IMR-90 (cell line): ENCODE results near the gene ANO9. TPM values are rescaled to one million over a fixed set of nuclear protein-coding genes. Genes with fewer than 3 reads are reported as not detected.

Experiments used
- ATAC-seq: fragments of 200-7000 bp; cut with Tn5 transposase; 2 replicates; pipeline ENCODE4 v1.9.1; 2020; ENCODE audit warnings: low read depth, mild to moderate bottlenecking, moderate library complexity
- BruUV-seq: library from RNA; stranded (reverse); fragments of 400-500 nt; replicated peaks from 2 replicates; lab custom pipeline; 2021; lab: Mats Ljungman, UMichigan
- CTCF ChIA-PET: fragments of 300-600 bp; formaldehyde crosslinking; extraction: SDS; loops from one replicate; lab custom pipeline; 2021; ENCODE audit warnings: antibody characterized with exemption; lab: Yijun Ruan, JAX
- POLR2A ChIA-PET: fragments of 300-600 bp; sonication (Branson Sonifier 250); formaldehyde crosslinking; loops from one replicate; lab custom pipeline; 2022; ENCODE audit warnings: antibody characterized with exemption; ENCODE audit not compliant: unreplicated experiment; lab: Charles Lee
- DNase-seq: peaks from one replicate; pipeline ENCODE4 v3.0.0; 2013
- H2AFZ ChIP-seq: replicated peaks from 2 replicates; pipeline ENCODE3; 2013; ENCODE audit warnings: low read length, mild to moderate bottlenecking; ENCODE audit not compliant: poor library complexity
- H2AK5ac ChIP-seq: 2 replicates; pipeline ENCODE4 v1.6.1; 2013; ENCODE audit warnings: low read depth, low read length, inconsistent platforms
- H2AK9ac ChIP-seq: replicated peaks from 2 replicates; pipeline ENCODE3; 2013; ENCODE audit warnings: mild to moderate bottlenecking, low read depth, low read length, moderate library complexity; ENCODE audit not compliant: poor library complexity
- H2BK120ac ChIP-seq: 2 replicates; pipeline ENCODE4 v1.6.1; 2013; ENCODE audit warnings: low read depth, low read length, inconsistent platforms
- H2BK15ac ChIP-seq: 3 replicates; pipeline ENCODE4 v1.6.1; 2013; ENCODE audit warnings: low read depth, low read length, inconsistent platforms
- H2BK20ac ChIP-seq: 2 replicates; pipeline ENCODE4 v1.6.1; 2013; ENCODE audit warnings: low read depth, mild to moderate bottlenecking, inconsistent platforms, low read length, moderate library complexity
- H2BK5ac ChIP-seq: 2 replicates; pipeline ENCODE4 v1.6.1; 2013; ENCODE audit warnings: mild to moderate bottlenecking, low read depth, low read length, inconsistent platforms; ENCODE audit not compliant: poor library complexity, severe bottlenecking
- H3K14ac ChIP-seq: replicated peaks from 2 replicates; pipeline ENCODE4 v1.6.1; 2013; ENCODE audit warnings: low read depth, low read length, inconsistent platforms
- H3K18ac ChIP-seq: 2 replicates; pipeline ENCODE4 v1.6.1; 2013; ENCODE audit warnings: low read depth, low read length, control low read depth
- H3K23ac ChIP-seq: 2 replicates; pipeline ENCODE4 v1.6.1; 2013; ENCODE audit warnings: low read depth, low read length, inconsistent platforms
- H3K27ac ChIP-seq: 2 replicates; pipeline ENCODE4 v1.5.1; 2013; ENCODE audit warnings: mild to moderate bottlenecking, control low read depth, low read length; ENCODE audit not compliant: insufficient read depth
- H3K27me3 ChIP-seq: 2 replicates; pipeline ENCODE4 v1.6.1; 2013; ENCODE audit warnings: low read length; ENCODE audit not compliant: control insufficient read depth, insufficient read depth
- H3K36me3 ChIP-seq: 2 replicates; pipeline ENCODE4 v1.6.1; 2013; ENCODE audit warnings: low read length, mixed read lengths; ENCODE audit not compliant: control insufficient read depth, insufficient read depth
- H3K4ac ChIP-seq: 2 replicates; pipeline ENCODE4 v1.6.1; 2013; ENCODE audit warnings: low read depth, low read length, inconsistent platforms
- H3K4me1 ChIP-seq: 2 replicates; pipeline ENCODE4 v1.6.1; 2013; ENCODE audit warnings: low read length, mixed read lengths; ENCODE audit not compliant: control insufficient read depth, insufficient read depth
- H3K4me2 ChIP-seq: 2 replicates; pipeline ENCODE4 v1.6.1; 2013; ENCODE audit warnings: low read depth, mild to moderate bottlenecking, control low read depth, low read length, moderate library complexity
- H3K4me3 ChIP-seq: 2 replicates; pipeline ENCODE4 v1.5.1; 2013; ENCODE audit warnings: low read depth, mild to moderate bottlenecking, control low read depth, low read length, moderate library complexity; ENCODE audit not compliant: insufficient read depth
- H3K56ac ChIP-seq: 2 replicates; pipeline ENCODE4 v1.6.1; 2013; ENCODE audit warnings: low read length, inconsistent platforms; ENCODE audit not compliant: insufficient read depth; ENCODE audit errors: extremely low read depth
- H3K79me1 ChIP-seq, 2 experiments: 2 replicates each; pipeline ENCODE4 v1.6.1; 2013; ENCODE audit warnings: low read length in 2 of 2, inconsistent platforms in 1 of 2, low read depth in 1 of 2
- H3K9ac ChIP-seq: 2 replicates; pipeline ENCODE4 v1.6.1; 2013; ENCODE audit warnings: low read depth, low read length, control low read depth
- H3K9me1 ChIP-seq: 2 replicates; pipeline ENCODE4 v1.6.1; 2013; ENCODE audit warnings: low read length, inconsistent platforms; ENCODE audit not compliant: insufficient read depth
- H3K9me3 ChIP-seq: 2 replicates; pipeline ENCODE4 v1.6.1; 2013; ENCODE audit warnings: low read length; ENCODE audit not compliant: control insufficient read depth, insufficient read depth
- H4K20me1 ChIP-seq: 2 replicates; pipeline ENCODE4 v1.6.1; 2013; ENCODE audit warnings: low read length, inconsistent platforms; ENCODE audit not compliant: insufficient read depth
- H4K5ac ChIP-seq: 2 replicates; pipeline ENCODE4 v1.6.1; 2013; ENCODE audit warnings: mild to moderate bottlenecking, low read depth, low read length, control low read depth
- H4K8ac ChIP-seq, 2 experiments: 2 replicates each; pipeline ENCODE4 v1.6.1; 2013; ENCODE audit warnings: low read depth in 2 of 2, low read length in 2 of 2, control low read depth in 1 of 2, inconsistent platforms in 1 of 2
- H4K91ac ChIP-seq: 2 replicates; pipeline ENCODE4 v1.6.1; 2013; ENCODE audit warnings: low read depth, low read length, inconsistent platforms; ENCODE audit not compliant: insufficient read depth
- BHLHE40 ChIP-seq: fragments of 150-350 bp; IDR thresholded peaks from 2 replicates; pipeline ENCODE4 v1.6.1; 2016; ENCODE audit warnings: mild to moderate bottlenecking, low read depth, low read length
- CEBPB ChIP-seq: IDR thresholded peaks from 2 replicates; pipeline ENCODE4 v1.6.1; 2012; ENCODE audit warnings: low read depth, low read length, improper control_type of control experiment
- CHD1 ChIP-seq: IDR thresholded peaks from 2 replicates; pipeline ENCODE4 v1.6.1; 2012; ENCODE audit warnings: low read depth, low read length, improper control_type of control experiment
- CTCF ChIP-seq: conservative IDR thresholded peaks from 2 replicates; pipeline ENCODE4 v1.5.1; 2012; ENCODE audit warnings: mild to moderate bottlenecking, low read depth, low read length, improper control_type of control experiment
- ELK1 ChIP-seq: fragments of 150-350 bp; IDR thresholded peaks from 2 replicates; pipeline ENCODE4 v1.6.1; 2016; ENCODE audit warnings: low read depth, mild to moderate bottlenecking, low read length, moderate library complexity, borderline replicate concordance
- FOS ChIP-seq: fragments of 150-350 bp; IDR thresholded peaks from 2 replicates; pipeline ENCODE4 v1.6.1; 2016; ENCODE audit warnings: low read depth, low read length
- MAFK ChIP-seq: IDR thresholded peaks from 2 replicates; pipeline ENCODE4 v1.6.1; 2012; ENCODE audit warnings: low read depth, low read length, improper control_type of control experiment
- MAZ ChIP-seq: IDR thresholded peaks from 2 replicates; pipeline ENCODE4 v1.6.1; 2012; ENCODE audit warnings: low read depth, mild to moderate bottlenecking, low read length, improper control_type of control experiment, moderate library complexity, borderline replicate concordance
- MXI1 ChIP-seq: IDR thresholded peaks from 2 replicates; pipeline ENCODE4 v1.6.1; 2012; ENCODE audit warnings: low read depth, mild to moderate bottlenecking, low read length, moderate library complexity, borderline replicate concordance
- NFE2L2 ChIP-seq: fragments of 150-350 bp; IDR thresholded peaks from 2 replicates; pipeline ENCODE4 v1.6.1; 2016; ENCODE audit warnings: low read depth, mild to moderate bottlenecking, low read length
- POLR2A ChIP-seq: IDR thresholded peaks from 2 replicates; pipeline ENCODE4 v1.6.1; 2012; ENCODE audit warnings: mild to moderate bottlenecking, low read depth, low read length
- RAD21 ChIP-seq: IDR thresholded peaks from 2 replicates; pipeline ENCODE4 v1.6.1; 2012; ENCODE audit warnings: low read length, improper control_type of control experiment
- RCOR1 ChIP-seq: IDR thresholded peaks from 2 replicates; pipeline ENCODE4 v1.6.1; 2012; ENCODE audit warnings: mild to moderate bottlenecking, low read length, improper control_type of control experiment; ENCODE audit not compliant: insufficient replicate concordance
- RFX5 ChIP-seq: IDR thresholded peaks from 2 replicates; pipeline ENCODE4 v1.8.0; 2012; ENCODE audit warnings: low read depth, mild to moderate bottlenecking, low read length, moderate library complexity
- SMC3 ChIP-seq: fragments of 150-350 bp; IDR thresholded peaks from 2 replicates; pipeline ENCODE4 v1.6.1; 2016; ENCODE audit warnings: low read depth, mild to moderate bottlenecking, antibody characterized with exemption, low read length, moderate library complexity
- USF2 ChIP-seq: fragments of 150-350 bp; IDR thresholded peaks from 2 replicates; pipeline ENCODE4 v1.6.1; 2017; ENCODE audit warnings: mild to moderate bottlenecking, antibody characterized with exemption, low read length, low read depth
- WGBS, 2 experiments: methylation state at CpG; one replicate each; pipeline versions ENCODE4 v1.1.5 to v1.1.7; 2013; ENCODE audit warnings: missing lambda C conversion rate in 2 of 2; ENCODE audit not compliant: insufficient read length in 1 of 2; ENCODE audit errors: extremely low coverage in 2 of 2; 5-methylcytosine and 5-hydroxymethylcytosine counted together
- dilution Hi-C: fragments of 300-500 bp; cut with HindIII; formaldehyde crosslinking; loops from one replicate; pipeline ENCODE4 v1.14.3; 2018; ENCODE audit warnings: low sequenced_read_pairs; ENCODE audit not compliant: unreplicated experiment
- in situ Hi-C: fragments of 300-500 bp; cut with MboI; formaldehyde crosslinking; loops from 3 replicates; pipeline ENCODE4 v1.14.3; 2019; ENCODE audit warnings: low sequenced_read_pairs, inconsistent platforms, mixed read lengths
- intact Hi-C: fragments of 100-400 bp; cut with micrococcal nuclease; formaldehyde crosslinking; loops from 2 replicates; pipeline ENCODE4 v1.10.0; 2022
- polyA plus RNA-seq, 3 experiments: library from polyadenylated mRNA; depleted of rRNA; stranded (reverse); fragments of >200 nt; gene quantifications; 2 replicates each; pipeline ENCODE4 v1.2.3, GENCODE V29; 2012; ENCODE audit warnings: low replicate concordance in 1 of 3
- total RNA-seq: library from RNA; depleted of rRNA; stranded (reverse); fragments of >200 nt; gene quantifications from 2 replicates; pipeline ENCODE4 v1.2.3, GENCODE V29; 2012

The ANO9 gene
- total and polyA plus RNA-seq, 2 of the 4 experiments (the other 2 are of a cell fraction) = not detected

- intact Hi-C loops (no loop called here), dilution Hi-C loops (no loop called here), in situ Hi-C loops (no loop called here)
- Histone ChIP-seq H3K56ac (no peak overlapping the region), H2BK15ac (no peak overlapping the region), H2BK120ac (no peak overlapping the region), H2AK9ac (no peak overlapping the region), H3K27me3 (no peaks in the 10 kb centered on the region), H4K91ac (no peak overlapping the region), H3K79me1 (peaks cover 10 to 27% of the 10 kb centered on the region in 2 experiments; a peak in 3 of 4 replicates), H2AK5ac (no peak overlapping the region), H3K4me2 (no peak overlapping the region), H3K18ac (no peak overlapping the region), H3K9me3 (no peaks in the 10 kb centered on the region), H4K20me1 (peaks cover 4% of the 10 kb centered on the region; the same call in 1 of the 2 replicates), H3K14ac (no peak overlapping the region), H3K36me3 (peaks cover 20% of the 10 kb centered on the region), H3K4ac (no peak overlapping the region), H2BK5ac (no peak overlapping the region), H3K9ac (no peak overlapping the region), H4K5ac (no peak overlapping the region), H3K9me1 (no peaks in the 10 kb centered on the region), H3K23ac (no peak overlapping the region), H3K4me3 (no peak overlapping the region), H2AFZ (no peak overlapping the region), H3K4me1 (no peaks in the 10 kb centered on the region), H2BK20ac (no peak overlapping the region), H4K8ac (no peak overlapping the region), H3K27ac (no peak overlapping the region)
- BruUV-seq = no TSS peak
- no peak for DNase-seq
- TF ChIP-seq ELK1 (no peak), NFE2L2 (no peak), FOS (no peak), POLR2A (no peak), RFX5 (no peak), RCOR1 (no peak), MAZ (no peak), CHD1 (no peak), CTCF (no peak), MXI1 (no peak), SMC3 (no peak), USF2 (no peak), BHLHE40 (no peak), MAFK (no peak), CEBPB (no peak), RAD21 (no peak)
- CTCF ChIA-PET = no interaction called here
- ATAC-seq = no peak
- POLR2A ChIA-PET = no interaction called here
- WGBS, 2 experiments = 93% methylated on average over 5 of the region's 19 CpGs; no CpG with 5 or more reads in 1 of the 2 experiments
Observed at GRCh38 chr11:488579-488978, 46.8 kb upstream of the ANO9 start.
